Psoas muscle (tissue), 8 donors: ENCODE data around the gene KCNQ5. TPM values are rescaled to one million over a fixed set of nuclear protein-coding genes. Genes with fewer than 3 reads are reported as not detected.

Experiments used
- ATAC-seq, 4 donors: fragments of 200-7000 bp; cut with Tn5 transposase; one replicate each; pipeline ENCODE4 v1.9.1; 2020; ENCODE audit warnings: moderate library complexity in 3 of 4, mild to moderate bottlenecking in 2 of 4
- DNase-seq, 2 donors: peaks; one replicate each; pipeline ENCODE4 v3.0.0-alpha.2; 2020
- H3K27ac ChIP-seq: fragments of 200-600 bp; one replicate; pipeline ENCODE4 v1.8.0; 2022
- H3K27me3 ChIP-seq, 3 donors: fragments of 200-600 bp in 1 of 3; one replicate each; pipeline versions ENCODE4 v1.6.1 to v1.8.0; 2013 to 2022; ENCODE audit warnings: low read length in 2 of 3, mild to moderate bottlenecking in 2 of 3, moderate library complexity in 1 of 3; ENCODE audit not compliant: insufficient read depth in 3 of 3
- H3K36me3 ChIP-seq, 2 donors: fragments of 200-600 bp in 1 of 2; one replicate each; pipeline versions ENCODE4 v1.6.1 to v1.8.0; 2013 to 2022; ENCODE audit warnings: low read depth in 1 of 2, mild to moderate bottlenecking in 1 of 2, moderate library complexity in 1 of 2; ENCODE audit not compliant: insufficient read depth in 1 of 2
- H3K4me1 ChIP-seq: fragments of 200-600 bp; one replicate; pipeline ENCODE4 v1.8.0; 2022
- H3K4me3 ChIP-seq: fragments of 200-600 bp; one replicate; pipeline ENCODE4 v1.8.0; 2022; ENCODE audit warnings: mild to moderate bottlenecking
- H3K9me3 ChIP-seq: fragments of 200-600 bp; one replicate; pipeline ENCODE4 v1.8.0; 2022
- CTCF ChIP-seq: fragments of 200-600 bp; IDR thresholded peaks from one replicate; pipeline ENCODE4 v1.8.0; 2022; ENCODE audit warnings: antibody characterized with exemption
- WGBS, 3 donors: extraction: QIAGEN DNeasy Blood & Tissue Kit; methylation state at CpG; one replicate each; pipeline versions ENCODE4 v1.1.6 to v1.1.7; 2013; 5-methylcytosine and 5-hydroxymethylcytosine counted together
- intact Hi-C, 2 donors: fragments of 100-400 bp; cut with DNase I; formaldehyde crosslinking; loops; one replicate each; pipeline versions ENCODE4 v1.11.0 to v1.14.2; 2022
- polyA plus RNA-seq, 3 donors: library from polyadenylated mRNA; stranded (reverse); fragments of 200-250 nt; gene quantifications; one replicate each; pipeline ENCODE4 v1.2.3, GENCODE V29; 2013
- total RNA-seq, 4 donors: library from RNA; stranded (reverse); fragmentation: NEBNext Ultra II Directional in 2 of 4; extraction: Animal tissue kit (Norgen Biotek cat#: 25700) in 2 of 4; gene quantifications; one replicate each; pipeline versions ENCODE4 v1.2.1 to v1.2.4, GENCODE V29; 2021 to 2023
- donor health status: healthy with polysubstance abuse.
- donor health status: DM: no; HTN: no; CAD: no; lungs with moderate emphysema.
- donor health status: Bipolar disorder and iron deficiency.
- donor health status: healthy.
- donor health status: DM: yes; HTN: yes; CAD: no.
- donor health status: DM: no; HTN: no; CAD: no.
- donor health status: DM: no; HTN: no; CAD: no.
- donor health status: DM: yes; HTN: yes; CAD: no.

Gene KCNQ5
- total and polyA plus RNA-seq, 7 donors: 4.4 to 90.7 (median 25.7) TPM

GRCh38 chr6:72665599-72665998 lies 43.7 kb downstream of the KCNQ5 start:
- intact Hi-C loops: no loop called here
- no peak for TF ChIP-seq CTCF
- no peaks in the 10 kb centered on the region for H3K36me3 ChIP-seq
- H3K27ac ChIP-seq: peak overlapping the region; percentile 43
- WGBS, 3 donors: 46 to 84% (median 52%) methylated on average over 3 of the region's 3 CpGs
- DNase-seq (no peak), ATAC-seq (peak; percentile 48 to 75 (median 64))
- no peak overlapping the region for H3K4me3 ChIP-seq
- H3K27me3 ChIP-seq: no peaks in the 10 kb centered on the region
- peaks cover 12% of the 10 kb centered on the region for H3K4me1 ChIP-seq
- no peaks in the 10 kb centered on the region for H3K9me3 ChIP-seq

- intact Hi-C loops: no loop called here
- peaks cover 6% of the 10 kb centered on the region for H3K4me1 ChIP-seq
- H3K36me3 ChIP-seq: no peaks in the 10 kb centered on the region
- WGBS, 3 donors: 70 to 76% (median 71%) methylated on average over 3 of the region's 3 CpGs
- no peak overlapping the region for H3K27ac ChIP-seq
- TF ChIP-seq CTCF: no peak
- no peaks in the 10 kb centered on the region for H3K27me3 ChIP-seq
- H3K4me3 ChIP-seq: no peak overlapping the region
- ATAC-seq: peak in 1 of 4 donors; percentile 45
- H3K9me3 ChIP-seq: no peaks in the 10 kb centered on the region
- DNase-seq: no peak
These were observed 47.5 kb downstream of the KCNQ5 start for GRCh38 chr6:72669324-72669723.

GRCh38 chr6:72672906-72673305 lies 51.0 kb downstream of the KCNQ5 start:
- H3K9me3 ChIP-seq: no peaks in the 10 kb centered on the region
- H3K27ac ChIP-seq: no peak overlapping the region
- no peak for TF ChIP-seq CTCF
- H3K36me3 ChIP-seq: peaks cover 0 to 12% of the 10 kb centered on the region in 2 donors
- H3K4me3 ChIP-seq: no peak overlapping the region
- no peaks in the 10 kb centered on the region for H3K27me3 ChIP-seq
- intact Hi-C loops: no loop called here
- H3K4me1 ChIP-seq: peaks cover 6% of the 10 kb centered on the region
- DNase-seq: no peak
- ATAC-seq: no peak
- WGBS, 3 donors: 42 to 65% (median 47%) methylated on average over 1 of the region's 1 CpG

- peaks cover 6% of the 10 kb centered on the region for H3K4me1 ChIP-seq
- H3K27ac ChIP-seq: no peak overlapping the region
- WGBS, 3 donors: 93 to 94% (median 94%) methylated on average over 1 of the region's 1 CpG
- intact Hi-C loops: no loop called here
- DNase-seq: no peak
- no peaks in the 10 kb centered on the region for H3K9me3 ChIP-seq
- H3K4me3 ChIP-seq: no peak overlapping the region
- no peak for TF ChIP-seq CTCF
- H3K36me3 ChIP-seq: peaks cover 0 to 22% of the 10 kb centered on the region in 2 donors
- ATAC-seq: no peak
- no peaks in the 10 kb centered on the region for H3K27me3 ChIP-seq
These were observed 53.0 kb downstream of the KCNQ5 start for GRCh38 chr6:72674842-72675241.

- 60 to 86% (median 72%) methylated on average over 1 of the region's 1 CpG for WGBS, 3 donors
- Histone ChIP-seq H3K4me1 (peaks cover 5% of the 10 kb centered on the region), H3K27ac (no peak overlapping the region), H3K36me3 (peaks cover 0 to 22% of the 10 kb centered on the region in 2 donors), H3K27me3 (no peaks in the 10 kb centered on the region), H3K9me3 (no peaks in the 10 kb centered on the region), H3K4me3 (no peak overlapping the region)
- TF ChIP-seq CTCF: no peak
- intact Hi-C loops: no loop called here
- no peak for DNase-seq
- ATAC-seq: no peak
These were observed 53.5 kb downstream of the KCNQ5 start for GRCh38 chr6:72675396-72675795.
